NT2/D1 (cell line): ENCODE results near the gene GNA15.

Experiments
- DNase-seq: peaks from one replicate; pipeline ENCODE4 v3.0.0-alpha.2; 2011; ENCODE audit warnings: low read depth, low spot score
- H3K27me3 ChIP-seq: 2 replicates; pipeline ENCODE4 v1.6.0; 2011; ENCODE audit warnings: mild to moderate bottlenecking; ENCODE audit not compliant: insufficient read length, insufficient read depth
- H3K36me3 ChIP-seq: 2 replicates; pipeline ENCODE4 v1.6.1; 2011; ENCODE audit warnings: mild to moderate bottlenecking, low read length, mixed read lengths; ENCODE audit not compliant: insufficient read depth, insufficient read length
- H3K4me1 ChIP-seq: 2 replicates; pipeline ENCODE4 v1.5.1; 2011; ENCODE audit not compliant: insufficient read depth, insufficient read length
- H3K4me3 ChIP-seq: 2 replicates; pipeline ENCODE4 v1.5.1; 2011; ENCODE audit warnings: low read depth; ENCODE audit not compliant: insufficient read length
- H3K9ac ChIP-seq: 2 replicates; pipeline ENCODE4 v1.6.0; 2011; ENCODE audit warnings: low read depth; ENCODE audit not compliant: insufficient read length
- H3K9me3 ChIP-seq: 2 replicates; pipeline ENCODE4 v1.5.1; 2011; ENCODE audit warnings: mild to moderate bottlenecking, low read length; ENCODE audit not compliant: insufficient read depth
- SUZ12 ChIP-seq: IDR thresholded peaks from 2 replicates; pipeline ENCODE4 v1.6.1; 2011; ENCODE audit not compliant: insufficient read length, insufficient read depth; ENCODE audit errors: extremely low read depth
- YY1 ChIP-seq: IDR thresholded peaks from 2 replicates; pipeline ENCODE4 v1.6.1; 2011; ENCODE audit not compliant: insufficient read length, insufficient read depth
- ZNF274 ChIP-seq: IDR thresholded peaks from 2 replicates; pipeline ENCODE4 v1.6.1; 2011; ENCODE audit warnings: mild to moderate bottlenecking, low read depth, low read length

The GNA15 gene

GRCh38 chr19:3123956-3124355 is 11.9 kb upstream of the GNA15 start:
- TF ChIP-seq SUZ12 = no peak
- TF ChIP-seq ZNF274 = no peak
- TF ChIP-seq YY1 = no peak
- H3K36me3 ChIP-seq = peaks cover 32% of the 10 kb centered on the region
- no peak overlapping the region for H3K4me3 ChIP-seq
- H3K9ac ChIP-seq = no peak overlapping the region
- H3K27me3 ChIP-seq = no peaks in the 10 kb centered on the region
- H3K4me1 ChIP-seq = no peaks in the 10 kb centered on the region
- no peaks in the 10 kb centered on the region for H3K9me3 ChIP-seq
- DNase-seq = no peak

GRCh38 chr19:3124630-3125029 is 11.2 kb upstream of the GNA15 start:
- Histone ChIP-seq H3K4me1 (no peaks in the 10 kb centered on the region), H3K4me3 (no peak overlapping the region), H3K36me3 (peaks cover 29% of the 10 kb centered on the region), H3K9me3 (no peaks in the 10 kb centered on the region), H3K9ac (no peak overlapping the region), H3K27me3 (no peaks in the 10 kb centered on the region)
- TF ChIP-seq ZNF274 (no peak), SUZ12 (no peak), YY1 (no peak)
- no peak for DNase-seq

- no peak for TF ChIP-seq YY1
- no peak for TF ChIP-seq ZNF274
- no peak for TF ChIP-seq SUZ12
- H3K4me3 ChIP-seq = no peak overlapping the region
- H3K9me3 ChIP-seq = no peaks in the 10 kb centered on the region
- H3K4me1 ChIP-seq = no peaks in the 10 kb centered on the region
- no peak for DNase-seq
- H3K36me3 ChIP-seq = peaks cover 20% of the 10 kb centered on the region
- no peaks in the 10 kb centered on the region for H3K27me3 ChIP-seq
- H3K9ac ChIP-seq = no peak overlapping the region
Observed at GRCh38 chr19:3125900-3126524, 9.8 kb upstream of the GNA15 start.

- Histone ChIP-seq H3K9me3 (no peaks in the 10 kb centered on the region), H3K4me3 (no peak overlapping the region), H3K36me3 (no peaks in the 10 kb centered on the region), H3K4me1 (no peaks in the 10 kb centered on the region), H3K9ac (no peak overlapping the region), H3K27me3 (no peaks in the 10 kb centered on the region)
- TF ChIP-seq ZNF274 = no peak
- TF ChIP-seq YY1 = no peak
- TF ChIP-seq SUZ12 = no peak
- no peak for DNase-seq
Observed at GRCh38 chr19:3129112-3129511, 6.7 kb upstream of the GNA15 start.

GRCh38 chr19:3131168-3131567 is 4.7 kb upstream of the GNA15 start:
- no peaks in the 10 kb centered on the region for H3K27me3 ChIP-seq
- no peaks in the 10 kb centered on the region for H3K4me1 ChIP-seq
- H3K9ac ChIP-seq = no peak overlapping the region
- no peak for TF ChIP-seq ZNF274
- TF ChIP-seq YY1 = no peak
- TF ChIP-seq SUZ12 = no peak
- no peaks in the 10 kb centered on the region for H3K9me3 ChIP-seq
- DNase-seq = no peak
- H3K4me3 ChIP-seq = no peak overlapping the region
- H3K36me3 ChIP-seq = no peaks in the 10 kb centered on the region

GRCh38 chr19:3132971-3133792 is 2.7 kb upstream of the GNA15 start:
- DNase-seq = no peak
- no peaks in the 10 kb centered on the region for H3K9me3 ChIP-seq
- no peaks in the 10 kb centered on the region for H3K36me3 ChIP-seq
- TF ChIP-seq SUZ12 = no peak
- no peak for TF ChIP-seq YY1
- TF ChIP-seq ZNF274 = no peak
- H3K9ac ChIP-seq = no peak overlapping the region
- H3K4me1 ChIP-seq = no peaks in the 10 kb centered on the region
- H3K27me3 ChIP-seq = no peaks in the 10 kb centered on the region
- H3K4me3 ChIP-seq = no peak overlapping the region

- H3K4me3 ChIP-seq = no peak overlapping the region
- H3K9me3 ChIP-seq = no peaks in the 10 kb centered on the region
- no peaks in the 10 kb centered on the region for H3K4me1 ChIP-seq
- no peak for DNase-seq
- no peaks in the 10 kb centered on the region for H3K27me3 ChIP-seq
- H3K36me3 ChIP-seq = no peaks in the 10 kb centered on the region
- no peak overlapping the region for H3K9ac ChIP-seq
- no peak for TF ChIP-seq SUZ12
- TF ChIP-seq ZNF274 = no peak
- no peak for TF ChIP-seq YY1
Observed at GRCh38 chr19:3133793-3134116, 2.1 kb upstream of the GNA15 start.

- H3K4me1 ChIP-seq = no peaks in the 10 kb centered on the region
- H3K9ac ChIP-seq = no peak overlapping the region
- H3K4me3 ChIP-seq = no peak overlapping the region
- no peaks in the 10 kb centered on the region for H3K27me3 ChIP-seq
- no peaks in the 10 kb centered on the region for H3K36me3 ChIP-seq
- H3K9me3 ChIP-seq = no peaks in the 10 kb centered on the region
- TF ChIP-seq SUZ12 (no peak), YY1 (no peak), ZNF274 (no peak)
- no peak for DNase-seq
Observed at GRCh38 chr19:3136684-3137055, 837 bp downstream of the GNA15 start.
